IPS-NIHi7 (cell line): ENCODE data around the gene SPDYA.
"Not testable (repeated sequence)": the region's sequence is repeated elsewhere in the genome, so short reads cannot be mapped to it uniquely, and the experiment has no call there.

Experiments
- DNase-seq: peaks from one replicate; pipeline ENCODE4 v3.0.0; 2012; ENCODE audit warnings: mixed read lengths; ENCODE audit errors: extremely low spot score

The SPDYA gene

GRCh38 chr2:28810384-28811285, at the start of gene SPDYA:
Gene SPDYA (plus strand): TSS chr2:28810834. CDS start chr2:28816015, 5,181 bp downstream.
- DNase-seq = peak; percentile 95

DNA sequence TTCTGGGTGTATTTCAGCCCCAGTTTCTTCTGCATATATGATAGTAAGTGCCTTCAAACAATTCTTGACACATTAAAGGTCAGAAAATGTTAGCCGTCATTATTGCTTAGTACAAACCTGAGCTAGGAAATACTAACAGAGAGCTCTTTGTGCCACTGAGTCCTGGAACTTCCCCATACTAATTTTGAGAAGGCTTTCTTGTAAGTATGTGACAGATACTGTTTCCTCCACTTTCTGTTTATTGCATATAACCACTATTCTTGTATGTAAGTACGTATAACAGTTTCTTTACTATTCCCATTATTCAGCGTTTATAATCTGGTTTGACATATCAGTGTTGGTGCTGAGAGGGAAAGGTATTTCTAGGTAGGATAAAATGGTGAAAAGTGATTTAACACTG, 49.2 kb upstream of the SPDYA start:
- no peak for DNase-seq

DNA sequence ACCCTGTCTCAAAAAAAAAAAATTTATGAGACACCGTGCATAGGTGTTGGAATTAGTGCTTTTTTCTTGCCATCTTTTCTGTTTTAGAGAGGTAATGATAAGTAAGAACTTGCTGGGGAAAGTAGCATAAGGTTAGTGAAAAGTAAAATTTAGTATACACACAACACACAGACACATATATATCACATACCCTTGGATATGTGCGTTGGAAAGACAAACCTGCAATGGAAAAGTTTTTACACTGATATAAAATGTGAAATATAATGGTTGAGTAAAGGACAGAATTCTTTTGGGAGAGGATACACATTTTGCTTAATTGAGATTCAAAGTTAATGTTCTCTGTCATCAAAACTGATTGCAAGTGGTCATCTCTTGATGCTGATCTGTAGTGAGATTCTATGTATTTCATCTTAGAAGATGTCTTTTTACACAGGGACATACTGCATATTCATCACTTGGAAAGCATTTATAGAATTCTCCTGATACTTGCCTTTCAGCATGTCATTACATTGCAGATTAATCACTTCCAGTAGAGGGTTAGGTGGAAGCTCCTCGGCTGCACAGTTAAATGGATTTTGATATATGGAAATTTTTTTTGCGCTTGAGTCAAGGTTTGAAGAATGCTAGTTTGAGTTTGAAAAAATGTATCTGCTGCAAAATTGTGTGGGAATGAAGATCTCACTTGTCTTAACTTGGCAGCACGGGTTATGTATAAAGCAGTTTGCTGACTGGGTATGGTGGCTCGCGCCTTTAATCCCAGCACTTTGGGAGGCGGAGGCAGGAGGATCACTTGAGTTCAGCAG, 45.5 kb upstream of the SPDYA start:
- no peak for DNase-seq

DNA sequence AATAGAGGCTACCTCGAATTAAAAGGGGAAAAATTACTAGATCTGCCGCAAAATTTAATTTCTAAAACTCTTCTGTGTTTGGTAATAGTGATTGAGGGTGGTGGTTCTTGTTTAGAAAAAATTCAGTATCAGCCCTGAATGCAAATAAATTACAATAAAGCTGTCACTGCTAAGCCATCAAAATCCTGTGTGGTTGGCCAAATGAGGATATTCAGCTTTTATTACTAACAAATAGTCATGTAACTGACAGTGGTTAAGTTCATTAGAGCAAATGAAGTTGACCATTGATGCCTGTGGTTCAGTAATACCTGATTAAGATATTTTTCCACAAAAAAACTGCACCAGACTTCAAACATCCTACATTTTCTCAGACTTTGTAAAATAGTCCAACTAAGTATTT, 44.6 kb upstream of the SPDYA start:
- DNase-seq = no peak

DNA sequence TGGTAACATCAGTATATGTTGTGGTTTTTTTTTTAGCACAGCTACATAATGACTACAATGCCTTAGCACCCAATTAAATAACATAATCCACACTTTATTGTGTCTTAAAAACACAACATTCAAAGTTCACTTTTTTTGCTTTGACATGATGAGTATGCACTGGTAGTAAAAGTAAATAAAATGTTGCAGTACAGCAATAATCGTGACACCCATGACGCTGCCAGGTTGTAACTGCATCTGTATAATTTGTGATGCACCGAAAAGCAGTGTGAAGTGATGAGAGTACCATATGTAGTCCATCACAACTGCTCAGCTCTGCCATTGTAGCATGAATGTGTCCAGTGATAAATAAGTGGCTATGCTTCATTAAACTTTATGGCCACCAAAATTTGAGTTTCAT, 43.3 kb upstream of the SPDYA start:
- DNase-seq = no peak

GRCh38 chr2:28768422-28768821, 42.2 kb upstream of the SPDYA start:
- DNase-seq = no peak

- DNase-seq = no peak
These were observed 41.7 kb upstream of the SPDYA start for GRCh38 chr2:28768952-28769351.

DNA sequence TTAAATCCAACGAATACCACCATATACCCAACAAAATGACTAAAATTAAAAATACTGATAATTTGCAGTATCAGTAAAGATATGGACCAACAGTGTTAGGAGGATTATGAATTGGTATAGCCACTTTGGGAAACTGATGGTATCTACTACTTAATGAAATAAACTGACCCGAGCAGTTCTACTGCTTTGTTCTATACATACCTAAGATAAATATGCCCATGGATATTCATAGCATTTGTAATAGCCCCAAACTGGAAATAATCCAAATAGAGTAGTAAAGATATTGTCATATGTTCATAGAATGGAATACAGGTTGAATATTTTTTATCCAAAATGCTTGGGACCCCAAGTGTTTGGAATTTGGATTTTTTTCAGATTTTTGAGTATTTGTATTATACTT, 38.3 kb upstream of the SPDYA start:
- no peak for DNase-seq

DNA sequence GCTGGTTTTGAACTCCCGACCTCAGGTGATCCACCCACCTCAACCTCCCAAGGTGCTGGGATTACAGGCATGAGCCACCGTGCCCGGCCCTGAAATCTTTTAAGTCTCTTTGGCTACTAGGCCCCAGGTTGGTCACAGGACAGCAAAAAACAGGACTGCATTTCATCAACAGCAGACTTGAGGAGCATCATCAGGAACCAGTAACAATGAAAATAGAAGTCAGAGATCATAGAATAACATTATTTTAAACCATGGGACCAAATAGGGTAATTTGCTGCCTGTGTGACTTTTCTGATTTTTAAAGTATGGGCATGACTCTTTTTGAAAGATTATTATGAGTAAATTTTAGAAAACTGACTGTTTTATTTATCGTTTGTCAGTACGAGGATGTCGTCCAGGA, 34.2 kb upstream of the SPDYA start:
- no peak for DNase-seq

GRCh38 chr2:28778392-28778791, 32.2 kb upstream of the SPDYA start:
- DNase-seq = no peak

DNA sequence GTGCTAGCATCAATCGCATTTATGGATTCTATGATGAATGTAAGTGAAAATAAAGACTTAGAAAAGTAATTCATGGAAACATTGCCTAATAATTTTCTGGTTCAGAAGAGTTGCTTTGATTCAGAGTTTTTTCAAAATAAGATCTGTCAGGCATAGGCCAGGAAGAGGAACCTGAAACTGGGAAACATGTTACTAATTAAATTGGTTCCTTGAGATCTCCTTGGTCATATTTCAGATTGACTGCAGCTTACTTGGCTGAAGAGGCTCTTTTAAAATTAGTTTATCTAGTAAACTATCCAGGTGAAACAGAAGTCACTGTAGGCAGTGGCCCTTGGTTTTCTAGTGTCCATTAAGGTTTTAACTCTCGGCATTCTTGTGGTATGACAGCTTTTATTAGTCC, 31.6 kb upstream of the SPDYA start:
- DNase-seq = no peak

- DNase-seq = no peak
These were observed 30.1 kb upstream of the SPDYA start for GRCh38 chr2:28780496-28780895.

DNA sequence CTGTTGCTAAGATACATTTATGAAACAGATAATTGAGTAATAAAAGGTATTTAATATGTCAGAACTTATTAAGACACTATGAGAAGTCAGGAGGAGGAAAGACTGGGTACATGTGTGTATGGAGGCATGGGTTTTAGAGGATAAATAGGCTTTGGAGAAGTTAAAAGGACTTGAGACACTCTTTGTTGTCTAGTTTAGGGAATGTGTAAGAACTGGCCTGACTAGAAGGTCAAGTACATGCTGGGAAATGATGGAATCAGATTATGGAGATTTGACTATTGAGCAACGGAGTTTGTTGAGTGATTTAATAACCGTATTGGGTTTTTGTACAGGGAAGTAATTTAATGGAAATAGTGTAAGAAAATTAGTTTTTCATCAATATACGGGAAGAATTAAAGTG, 28.2 kb upstream of the SPDYA start:
- DNase-seq = no peak

- not testable (repeated sequence) for DNase-seq
These were observed 26.1 kb upstream of the SPDYA start for GRCh38 chr2:28784570-28784969.

- DNase-seq = no peak
These were observed 14.0 kb upstream of the SPDYA start for GRCh38 chr2:28796620-28797019.

DNA sequence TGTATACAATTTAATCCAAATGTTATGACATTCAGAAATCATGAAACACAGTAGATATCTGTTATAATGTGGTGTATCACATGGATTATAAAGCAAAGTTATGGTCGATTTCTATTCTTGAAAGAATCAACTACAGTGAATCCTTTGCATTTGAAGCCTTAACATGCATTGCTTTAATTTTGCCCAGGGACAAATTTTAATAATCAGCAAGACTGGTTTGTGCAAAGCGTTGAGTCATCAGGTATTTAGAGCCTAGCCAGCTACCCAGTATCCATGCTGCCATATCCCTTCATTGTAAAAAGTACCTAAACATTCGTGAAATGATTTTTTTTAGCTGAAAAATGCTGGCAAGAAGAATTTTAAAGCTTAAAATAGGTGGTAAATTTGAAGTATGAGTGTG, 8.9 kb upstream of the SPDYA start:
- no peak for DNase-seq

- DNase-seq = no peak
These were observed 7.6 kb upstream of the SPDYA start for GRCh38 chr2:28802975-28803429.

DNA sequence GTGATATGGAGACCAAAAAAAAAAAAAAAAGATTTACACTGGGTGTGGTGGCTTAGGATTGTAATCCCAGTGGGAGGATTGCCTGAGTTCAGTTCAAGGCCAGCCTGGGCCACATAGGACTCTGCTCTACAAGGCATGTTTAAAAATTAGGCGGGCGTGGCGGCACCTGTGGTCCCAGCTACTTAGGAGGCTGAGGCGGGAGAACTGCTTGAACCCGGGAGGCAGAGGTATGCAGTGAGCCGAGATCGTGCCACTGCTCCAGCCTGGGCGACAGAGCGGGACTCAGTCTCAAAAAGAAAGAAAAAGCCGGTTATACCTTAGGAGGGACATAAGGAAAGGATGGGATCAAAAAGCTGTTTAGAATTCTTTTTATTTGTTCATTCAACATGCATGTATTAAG, 707 bp upstream of the SPDYA start:
- DNase-seq = no peak

GRCh38 chr2:28818053-28818452, 7.4 kb downstream of the SPDYA start:
- DNase-seq = no peak

- peak; percentile 41 for DNase-seq
These were observed 10.8 kb downstream of the SPDYA start for GRCh38 chr2:28821295-28821958.

DNA sequence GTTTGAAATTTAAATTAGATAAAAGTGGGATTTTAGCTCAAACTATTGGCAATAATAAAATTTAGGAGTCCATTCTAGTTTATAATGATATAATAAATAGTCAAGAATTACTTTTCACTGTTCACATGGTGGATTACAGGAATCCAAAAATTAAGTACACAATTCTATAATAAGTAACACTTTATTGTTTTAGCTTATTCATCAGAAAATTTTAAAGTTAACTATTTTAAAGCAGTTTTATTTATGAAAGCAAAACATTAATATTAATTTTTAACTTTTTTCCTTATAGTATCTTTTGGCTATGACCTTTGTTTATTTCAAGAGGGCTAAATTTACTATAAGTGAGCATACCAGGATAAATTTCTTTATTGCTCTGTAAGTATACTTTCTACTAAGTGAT, 11.4 kb downstream of the SPDYA start:
- DNase-seq = no peak

- no peak for DNase-seq
These were observed 13.6 kb downstream of the SPDYA start for GRCh38 chr2:28824207-28824606.
